ENCODE results near the gene FAM229A. TPM values are rescaled to one million over a fixed set of nuclear protein-coding genes. Genes with fewer than 3 reads are reported as not detected.

The FAM229A gene
- total and polyA plus RNA-seq, 2 of the 8 experiments (the other 6 are each of a cell fraction or from before 2014, with no cell fraction given): 4.1 to 4.2 TPM

DNA sequence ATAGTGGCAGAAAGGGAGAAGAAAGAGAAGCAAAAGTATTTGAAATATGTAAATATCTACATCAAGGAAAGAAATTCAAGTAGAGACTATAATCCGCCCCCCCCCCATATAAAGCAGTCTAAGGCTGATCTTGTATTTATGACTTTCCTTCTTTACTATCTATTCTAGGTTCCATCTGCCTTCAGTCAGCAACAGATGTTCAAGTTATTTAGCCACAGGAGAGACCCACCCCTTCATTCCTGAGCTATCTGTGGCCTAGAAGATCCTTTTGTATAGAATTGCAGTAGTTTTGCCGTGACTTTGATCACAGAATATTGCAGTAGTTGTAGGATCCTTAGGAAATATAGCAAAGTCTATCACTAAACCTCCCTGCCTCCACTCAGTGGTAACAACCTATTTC lies 42.7 kb upstream of the FAM229A start:
- CTCF ChIA-PET (ENCODE audit: partially characterized antibody): interaction anchor here (0.6 to 1.5 kb wide), 6 partner anchors 8 to 596 kb away, joined by 3 to 6 read pairs (median 3); no protein-coding TSS in a partner anchor
- TF ChIP-seq, protein P1, sequence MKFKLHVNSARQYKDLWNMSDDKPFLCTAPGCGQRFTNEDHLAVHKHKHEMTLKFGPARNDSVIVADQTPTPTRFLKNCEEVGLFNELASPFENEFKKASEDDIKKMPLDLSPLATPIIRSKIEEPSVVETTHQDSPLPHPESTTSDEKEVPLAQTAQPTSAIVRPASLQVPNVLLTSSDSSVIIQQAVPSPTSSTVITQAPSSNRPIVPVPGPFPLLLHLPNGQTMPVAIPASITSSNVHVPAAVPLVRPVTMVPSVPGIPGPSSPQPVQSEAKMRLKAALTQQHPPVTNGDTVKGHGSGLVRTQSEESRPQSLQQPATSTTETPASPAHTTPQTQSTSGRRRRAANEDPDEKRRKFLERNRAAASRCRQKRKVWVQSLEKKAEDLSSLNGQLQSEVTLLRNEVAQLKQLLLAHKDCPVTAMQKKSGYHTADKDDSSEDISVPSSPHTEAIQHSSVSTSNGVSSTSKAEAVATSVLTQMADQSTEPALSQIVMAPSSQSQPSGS (IDR thresholded peaks at IDR 0.05; ENCODE audit: low read length): no peak
- TF ChIP-seq RAD21 (IDR thresholded peaks at IDR 0.05 in 1 of 2, conservative IDR thresholded peaks at IDR 0.05 in 1 of 2; ENCODE audit: low read depth in 2 of 2, low read length in 2 of 2) (no peak), SIX5 (IDR thresholded peaks at IDR 0.05; ENCODE audit: low read depth, low read length) (no peak), CTBP2 (IDR thresholded peaks at IDR 0.05; ENCODE audit: borderline replicate concordance, insufficient read depth, insufficient read length, low read length) (no peak), NRF1 (IDR thresholded peaks at IDR 0.05; ENCODE audit: low read depth, low read length) (no peak)
- Histone ChIP-seq H4K91ac (replicated peaks; ENCODE audit: insufficient read length, low read length) (no peak overlapping the region), H3K4me3 (ENCODE audit: extremely low read depth in 1 of 4, insufficient read depth in 2 of 4, low read depth in 3 of 4, low read length in 4 of 4) (no peak overlapping the region), H3K4me1 (replicated peaks in 1 of 4; ENCODE audit: control insufficient read depth in 3 of 4, insufficient read depth in 4 of 4, low read length in 3 of 4) (no peaks in the 10 kb centered on the region; a peak in 1 of 7 replicates), H3K9me3 (ENCODE audit: insufficient read depth in 2 of 2, low read depth in 1 of 2, low read length in 1 of 2) (no peaks in the 10 kb centered on the region), H2BK20ac (ENCODE audit: low read length) (no peak overlapping the region), H3K4me2 (ENCODE audit: insufficient read depth in 1 of 2, low read depth in 2 of 2, low read length in 2 of 2) (no peak overlapping the region), H3K18ac (ENCODE audit: extremely low read depth, low read length) (no peak overlapping the region), H2BK120ac (replicated peaks; ENCODE audit: low read depth, low read length) (no peak overlapping the region), H3K27me3 (replicated peaks in 1 of 4; ENCODE audit: control insufficient read depth in 3 of 4, extremely low read depth in 1 of 4, insufficient read depth in 3 of 4, low read length in 3 of 4) (no peaks in the 10 kb centered on the region), H2BK5ac (ENCODE audit: low read depth, low read length) (no peak overlapping the region), H3K27ac (ENCODE audit: low read depth, low read length) (no peak overlapping the region), H3K23me2 (ENCODE audit: low read depth, low read length) (no peaks in the 10 kb centered on the region), H3K14ac (ENCODE audit: insufficient read length) (no peak overlapping the region), H3K36me3 (ENCODE audit: control insufficient read depth in 2 of 4, insufficient read depth in 4 of 4, low read length in 3 of 4) (no peaks in the 10 kb centered on the region), H3K79me2 (ENCODE audit: control insufficient read depth in 1 of 2, insufficient read depth in 2 of 2, low read length in 2 of 2) (no peaks in the 10 kb centered on the region), H3K4ac (replicated peaks; ENCODE audit: insufficient read length, low read depth, low read length) (no peak overlapping the region), H2AFZ (ENCODE audit: low read length) (no peak overlapping the region), H4K8ac (ENCODE audit: extremely low read depth, insufficient read depth, low read length) (no peak overlapping the region), H2AK5ac (ENCODE audit: low read depth, low read length) (no peak overlapping the region), H3K56ac (replicated peaks; ENCODE audit: insufficient read length, low read depth, low read length) (no peak overlapping the region), H4K20me1 (replicated peaks in 1 of 2; ENCODE audit: control insufficient read depth in 1 of 2, insufficient read depth in 2 of 2, low read length in 2 of 2) (no peaks in the 10 kb centered on the region), H4K5ac (ENCODE audit: insufficient read length, low read depth, low read length) (no peak overlapping the region), H2BK12ac (ENCODE audit: low read depth, low read length) (no peak overlapping the region), H2BK15ac (ENCODE audit: low read length) (no peak overlapping the region), H3K79me1 (ENCODE audit: low read depth, low read length) (no peaks in the 10 kb centered on the region), H3K9ac (replicated peaks in 1 of 4; ENCODE audit: extremely low read depth in 1 of 4, low read depth in 3 of 4, low read length in 3 of 4) (no peak overlapping the region), H3K23ac (ENCODE audit: insufficient read length) (no peak overlapping the region)
- DNase-seq (ENCODE audit: low read depth in 1 of 2, low spot score in 2 of 2) (no peak), FAIRE-seq (no peak)
- 41% methylated on average over 2 of the region's 2 CpGs; no CpG with 5 or more reads in 1 of the 2 experiments for WGBS, 2 experiments (ENCODE audit: extremely low coverage in 1 of 2, insufficient coverage in 1 of 2, insufficient read length in 1 of 2, insufficient replicate concordance in 2 of 2, low coverage in 1 of 2, low lambda C conversion rate in 2 of 2, missing lambda C conversion rate in 1 of 2)
- POLR2A ChIA-PET (ENCODE audit: partially characterized antibody): interaction anchor here (1.1 to 1.9 kb wide), 2 partner anchors 9 to 113 kb away, joined by 3 to 4 read pairs; partner anchors contain the start of gene HDAC1
